HG02588 (cell line): ENCODE results near the gene CORIN.

Experiments used
- ATAC-seq: cut with Tn5 transposase; IDR thresholded peaks from one replicate; pipeline ENCODE4 v1.9.1; 2021; ENCODE audit warnings: mild to moderate bottlenecking, moderate library complexity; ENCODE audit not compliant: unreplicated experiment

CORIN gene, protein sequence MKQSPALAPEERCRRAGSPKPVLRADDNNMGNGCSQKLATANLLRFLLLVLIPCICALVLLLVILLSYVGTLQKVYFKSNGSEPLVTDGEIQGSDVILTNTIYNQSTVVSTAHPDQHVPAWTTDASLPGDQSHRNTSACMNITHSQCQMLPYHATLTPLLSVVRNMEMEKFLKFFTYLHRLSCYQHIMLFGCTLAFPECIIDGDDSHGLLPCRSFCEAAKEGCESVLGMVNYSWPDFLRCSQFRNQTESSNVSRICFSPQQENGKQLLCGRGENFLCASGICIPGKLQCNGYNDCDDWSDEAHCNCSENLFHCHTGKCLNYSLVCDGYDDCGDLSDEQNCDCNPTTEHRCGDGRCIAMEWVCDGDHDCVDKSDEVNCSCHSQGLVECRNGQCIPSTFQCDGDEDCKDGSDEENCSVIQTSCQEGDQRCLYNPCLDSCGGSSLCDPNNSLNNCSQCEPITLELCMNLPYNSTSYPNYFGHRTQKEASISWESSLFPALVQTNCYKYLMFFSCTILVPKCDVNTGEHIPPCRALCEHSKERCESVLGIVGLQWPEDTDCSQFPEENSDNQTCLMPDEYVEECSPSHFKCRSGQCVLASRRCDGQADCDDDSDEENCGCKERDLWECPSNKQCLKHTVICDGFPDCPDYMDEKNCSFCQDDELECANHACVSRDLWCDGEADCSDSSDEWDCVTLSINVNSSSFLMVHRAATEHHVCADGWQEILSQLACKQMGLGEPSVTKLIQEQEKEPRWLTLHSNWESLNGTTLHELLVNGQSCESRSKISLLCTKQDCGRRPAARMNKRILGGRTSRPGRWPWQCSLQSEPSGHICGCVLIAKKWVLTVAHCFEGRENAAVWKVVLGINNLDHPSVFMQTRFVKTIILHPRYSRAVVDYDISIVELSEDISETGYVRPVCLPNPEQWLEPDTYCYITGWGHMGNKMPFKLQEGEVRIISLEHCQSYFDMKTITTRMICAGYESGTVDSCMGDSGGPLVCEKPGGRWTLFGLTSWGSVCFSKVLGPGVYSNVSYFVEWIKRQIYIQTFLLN

DNA sequence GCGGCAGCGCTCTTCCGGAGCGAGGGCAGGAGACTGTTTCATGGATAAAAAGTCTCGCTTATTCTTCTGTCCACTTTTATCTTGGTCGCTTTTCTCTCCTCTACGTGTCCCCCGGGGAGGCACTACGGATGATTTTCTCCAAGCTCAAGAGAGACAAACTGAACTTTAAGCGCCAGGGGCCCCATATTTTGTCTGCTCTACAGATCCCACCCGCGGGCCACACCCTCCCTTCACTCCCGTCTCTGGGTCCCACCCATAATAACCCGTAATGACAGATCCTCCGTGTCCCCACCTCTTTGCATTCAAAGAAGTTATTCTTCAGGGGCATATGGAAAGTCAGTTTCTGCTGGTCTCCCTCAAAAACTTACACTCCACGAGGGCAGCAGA lies at the start of gene CORIN:
TSS of gene CORIN (minus strand) at position 160 of the 387 bp plus-strand sequence. CDS start at position 42, 118 bp downstream.
- ATAC-seq, result no peak

DNA sequence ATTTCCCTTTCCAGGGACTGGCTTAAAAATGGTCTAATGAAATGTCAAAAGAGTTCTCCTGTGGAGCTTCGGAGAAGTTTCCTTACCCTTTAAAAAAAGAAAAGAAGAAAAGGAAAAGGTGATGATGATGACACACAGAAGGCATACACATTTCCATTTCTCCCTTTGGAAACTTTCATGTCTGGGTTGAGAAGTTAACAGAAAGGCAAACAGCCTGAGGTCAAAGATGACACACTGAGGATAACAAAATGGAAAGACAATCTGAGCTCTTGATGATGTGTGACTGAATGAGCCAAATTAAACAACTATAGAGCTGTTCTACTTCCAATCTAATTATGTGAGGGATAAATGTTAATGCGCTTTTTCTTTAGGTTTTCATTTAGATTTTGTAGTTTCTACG lies 44.4 kb upstream of the CORIN start:
- ATAC-seq, result no peak

DNA sequence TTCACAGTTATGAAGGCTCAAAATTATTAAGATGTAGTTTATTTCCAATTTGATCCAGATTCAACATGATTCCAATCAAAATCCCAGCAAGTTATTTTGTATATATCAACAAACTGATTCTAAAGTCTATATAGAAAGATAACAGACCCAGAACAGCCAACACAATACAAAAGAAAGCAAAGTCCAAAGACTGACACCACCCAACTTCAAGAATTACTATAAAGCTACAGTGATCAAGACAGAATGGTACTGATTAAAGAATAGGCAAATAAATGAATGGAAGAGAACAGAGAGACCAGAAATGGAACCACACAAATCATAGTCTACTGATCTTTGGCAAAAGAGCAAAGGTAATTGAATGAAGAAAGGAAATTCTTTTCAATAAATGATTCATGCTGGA lies 41.6 kb upstream of the CORIN start:
- no peak for ATAC-seq

DNA sequence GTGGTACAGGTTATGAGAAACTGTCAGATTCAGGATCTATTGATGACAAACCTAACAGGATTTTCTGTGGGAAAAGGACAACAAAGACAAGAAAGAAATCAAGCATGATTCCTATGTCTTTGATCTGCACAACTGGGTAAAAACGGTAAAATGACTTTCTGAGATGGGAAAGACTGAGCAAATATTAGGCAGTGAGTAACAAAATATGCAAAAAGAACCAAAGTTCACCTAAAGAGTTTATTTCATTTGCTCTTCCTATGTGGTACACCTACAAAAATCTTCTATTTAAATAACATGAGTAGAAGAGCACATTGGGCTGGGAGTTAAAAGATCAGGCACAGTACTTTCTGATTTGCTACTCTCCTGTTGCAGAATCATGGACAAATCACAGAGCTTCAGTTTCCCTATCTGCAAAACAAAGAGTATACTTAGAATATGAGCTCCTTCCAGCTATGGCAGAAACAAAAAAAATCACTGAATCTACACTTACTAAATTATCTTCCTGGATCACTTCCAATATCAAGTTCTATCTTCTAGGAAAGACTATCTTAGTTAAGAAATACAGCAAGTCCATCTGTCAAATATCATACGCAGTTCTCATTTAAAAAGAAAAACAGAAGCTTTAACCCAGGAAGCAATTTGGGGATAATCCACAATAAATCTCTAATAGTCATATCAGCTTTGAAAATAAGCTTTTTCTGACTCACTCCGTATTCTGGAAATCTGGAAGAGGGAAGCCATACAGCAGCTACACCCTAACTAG lies 39.1 kb upstream of the CORIN start:
- no peak for ATAC-seq

DNA sequence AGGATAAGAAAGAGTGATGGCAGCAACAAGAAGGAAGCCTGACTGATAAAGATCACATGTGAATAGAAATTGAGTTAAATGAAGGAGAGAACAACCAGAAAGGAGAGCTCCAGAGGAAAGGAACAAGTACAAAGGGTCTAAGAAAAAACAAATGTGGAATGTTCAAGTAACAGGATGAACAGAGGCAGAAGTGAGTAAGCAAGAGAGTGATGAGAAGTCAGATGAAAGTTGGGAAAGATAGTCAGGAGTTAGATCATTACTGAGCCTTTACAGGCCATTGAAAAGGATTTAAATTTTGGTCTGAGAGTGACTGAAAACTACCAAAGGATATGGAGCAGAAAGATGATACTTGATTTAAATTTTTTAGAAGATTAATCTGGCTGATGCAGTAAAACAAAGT lies 38.4 kb upstream of the CORIN start:
- ATAC-seq, result no peak

DNA sequence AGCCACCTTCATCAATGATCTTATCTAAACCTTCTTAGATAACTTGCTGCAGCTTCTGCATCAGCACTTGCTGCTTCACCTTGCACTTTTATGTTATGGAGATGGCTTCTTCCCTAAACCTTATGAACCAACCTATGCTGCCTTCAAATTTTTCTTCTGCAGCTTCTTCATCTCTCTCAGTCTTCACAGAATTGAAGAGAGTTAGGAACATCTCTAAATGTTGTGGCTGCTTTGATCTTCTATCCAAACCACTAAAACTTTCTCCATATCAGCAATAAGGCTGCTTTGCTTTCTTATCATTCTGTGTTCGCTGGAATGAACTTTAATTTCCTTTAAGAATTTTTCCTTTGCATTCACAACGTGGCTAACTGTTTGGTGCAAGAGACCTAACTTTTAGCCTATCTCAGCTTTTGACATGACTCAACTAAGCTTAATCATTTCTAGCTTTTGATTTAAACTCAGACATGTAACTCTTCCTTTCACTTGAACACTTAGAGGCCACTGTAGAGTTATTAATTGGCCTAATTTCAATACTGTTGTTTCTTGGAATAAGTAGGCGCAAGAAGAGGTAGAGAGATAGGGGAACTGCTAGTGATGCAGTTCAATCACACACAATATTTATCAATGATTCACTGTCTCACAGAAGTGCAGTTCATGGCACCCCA lies 36.1 kb upstream of the CORIN start:
- ATAC-seq, result no peak

DNA sequence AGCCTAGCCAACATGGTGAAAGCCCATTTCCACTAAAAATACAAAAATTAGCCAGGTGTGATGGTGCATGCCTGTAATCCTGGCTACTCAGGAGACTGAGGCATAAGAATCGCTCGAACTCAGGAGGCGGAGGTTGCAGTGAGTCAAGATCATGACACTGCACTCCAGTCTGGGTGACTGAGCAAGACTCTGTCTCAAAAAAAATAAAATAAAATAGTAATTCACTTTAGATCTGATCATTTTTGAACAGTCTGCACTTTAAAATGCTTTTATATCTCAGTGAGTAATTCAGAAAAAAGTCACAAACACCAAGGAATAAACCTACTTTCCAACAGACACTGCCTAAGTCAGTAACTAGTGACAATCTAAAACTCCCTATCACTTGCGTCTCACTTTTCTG lies 25.6 kb upstream of the CORIN start:
- no peak for ATAC-seq

DNA sequence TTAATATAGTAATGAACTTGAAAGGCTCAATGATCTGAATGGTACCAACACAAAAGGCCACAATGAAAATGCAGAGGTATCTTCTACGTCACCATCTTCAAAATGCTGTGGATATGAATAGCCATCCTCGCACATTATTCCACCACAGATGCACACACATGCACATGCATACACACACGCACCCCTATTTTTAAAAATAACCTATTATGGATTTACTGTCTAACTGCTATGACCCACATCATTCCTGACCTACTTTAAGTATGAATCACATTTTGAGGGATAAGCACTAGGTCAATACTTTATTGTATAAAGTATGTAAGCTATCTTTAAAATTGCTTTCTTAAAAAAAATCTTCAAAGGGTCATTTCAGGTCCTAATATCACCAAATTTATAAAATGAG lies 24.4 kb upstream of the CORIN start:
- ATAC-seq, result no peak

DNA sequence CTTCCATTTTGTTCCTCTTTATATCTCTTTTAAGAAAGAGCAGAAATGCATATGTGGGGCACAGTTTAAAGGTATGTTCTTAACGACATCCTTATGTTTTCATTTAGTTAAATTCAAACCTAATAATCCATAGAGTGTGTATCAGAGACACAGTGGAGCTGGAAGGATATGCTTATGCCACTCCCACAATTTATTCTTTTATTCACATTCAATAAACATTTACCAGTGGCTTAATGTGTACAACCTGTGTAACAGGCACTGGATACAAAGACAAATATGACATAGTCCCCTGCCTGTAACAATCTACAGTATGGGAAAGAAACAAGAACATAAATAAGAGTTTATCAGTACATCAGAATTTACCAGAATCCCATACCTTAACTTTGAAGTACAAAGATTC lies 22.4 kb upstream of the CORIN start:
- no peak for ATAC-seq

DNA sequence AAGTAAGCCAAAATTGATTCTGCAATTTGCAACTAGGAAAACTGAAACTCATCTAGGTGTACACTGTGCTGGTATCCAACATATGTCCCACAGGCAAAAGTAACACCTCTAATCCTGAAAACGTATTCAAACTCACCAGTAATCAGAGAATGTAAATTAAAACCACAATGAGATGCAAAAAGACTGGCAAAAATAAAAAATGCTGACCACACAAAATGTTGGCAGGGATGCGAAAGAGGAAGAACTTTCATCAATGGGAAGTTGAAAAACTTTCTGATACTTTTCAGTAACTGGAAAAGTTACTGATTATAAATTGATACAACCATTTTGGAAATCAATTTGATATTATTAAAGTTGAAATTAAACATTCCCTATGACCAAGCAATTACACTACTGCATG lies 20.1 kb upstream of the CORIN start:
- ATAC-seq, result no peak

DNA sequence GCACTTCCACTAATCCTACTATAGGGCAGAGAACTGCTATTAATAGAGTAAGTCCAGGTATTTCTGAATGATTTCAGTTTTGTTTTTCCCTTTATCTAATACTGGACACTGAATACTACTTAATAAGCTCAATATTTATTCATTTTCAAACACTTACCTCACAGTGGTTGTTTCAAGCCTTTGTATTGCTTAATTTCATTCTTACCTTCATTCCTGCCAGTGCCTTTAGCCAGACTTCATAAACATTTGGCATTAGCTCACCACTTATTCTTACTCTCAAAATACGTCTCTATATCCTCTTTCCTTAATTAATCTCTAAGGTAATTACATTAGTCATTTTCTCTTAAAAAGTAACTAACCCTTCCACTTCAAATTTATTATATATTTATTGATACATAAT lies 18.8 kb upstream of the CORIN start:
- ATAC-seq, result no peak

DNA sequence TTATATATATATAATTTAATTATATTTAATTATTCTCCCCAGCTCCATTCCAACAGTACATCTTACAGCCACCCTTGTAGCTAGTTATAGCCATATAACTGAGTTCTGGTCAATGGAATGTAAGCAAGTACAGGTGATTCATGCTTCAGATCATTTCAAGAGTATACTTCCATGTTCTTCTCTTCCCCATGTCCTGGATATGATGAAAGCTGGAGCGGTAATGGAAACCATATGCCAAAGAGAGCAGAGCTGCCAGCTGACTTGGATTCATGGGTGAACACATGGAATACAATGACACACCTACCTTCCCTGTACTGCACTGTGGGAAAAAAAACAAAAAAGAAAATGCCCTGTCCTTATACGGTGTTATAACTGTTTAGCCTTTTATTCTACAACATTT lies 17.5 kb upstream of the CORIN start:
- no peak for ATAC-seq

DNA sequence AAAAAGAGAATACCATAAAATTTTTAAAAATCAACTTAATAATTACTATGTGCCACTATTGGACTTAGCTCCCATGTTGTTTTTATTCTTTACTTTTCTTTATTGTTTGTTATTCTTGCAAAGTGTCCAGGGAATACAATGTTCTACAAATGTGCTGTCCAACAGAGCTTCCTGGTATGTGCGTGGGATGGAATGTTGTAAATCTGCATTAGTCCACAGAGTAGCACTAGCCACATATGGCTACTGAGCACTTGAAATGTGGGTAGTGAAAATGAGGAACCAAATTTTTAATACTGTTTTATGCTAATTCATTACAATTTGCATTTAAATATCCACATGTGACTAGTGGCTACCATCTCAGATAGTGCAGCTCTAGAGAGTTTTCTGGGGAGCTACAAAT lies 14.3 kb upstream of the CORIN start:
- ATAC-seq, result no peak

DNA sequence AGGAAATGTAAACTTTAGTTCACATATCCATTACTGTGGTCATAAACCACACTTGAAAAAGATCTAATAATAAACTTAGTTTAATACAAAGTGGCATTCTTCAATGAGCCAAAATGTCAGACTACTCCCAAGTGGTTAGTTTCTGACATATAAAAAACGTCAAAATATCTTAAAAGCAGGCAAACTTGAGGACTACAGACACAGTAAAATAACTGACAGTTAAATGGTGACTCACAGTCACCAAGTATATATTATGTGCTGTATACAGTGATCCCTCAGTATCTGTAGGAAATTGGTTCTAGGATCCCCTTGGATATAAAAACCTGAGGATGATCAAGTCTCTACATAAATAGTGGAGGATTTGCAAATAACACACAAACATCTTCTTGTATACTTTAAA lies 11.6 kb upstream of the CORIN start:
- no peak for ATAC-seq

DNA sequence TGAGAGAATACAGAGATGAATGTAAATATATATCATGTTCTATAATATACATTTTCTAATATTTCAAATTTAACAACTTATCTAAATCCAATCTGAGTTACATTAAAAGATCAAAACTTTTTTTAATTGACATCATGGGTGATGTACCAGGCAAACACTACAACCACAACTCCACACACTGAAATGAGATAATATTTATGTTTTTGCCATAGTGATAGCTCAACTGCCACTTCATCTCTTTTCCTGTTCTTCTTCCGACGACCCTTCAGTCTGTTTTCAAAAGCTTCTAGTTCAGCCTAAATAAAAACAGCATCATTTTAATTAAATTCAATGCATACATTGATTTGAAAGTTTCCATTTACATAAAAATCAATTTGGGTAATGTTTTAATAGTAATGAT lies 10.2 kb upstream of the CORIN start:
- no peak for ATAC-seq

DNA sequence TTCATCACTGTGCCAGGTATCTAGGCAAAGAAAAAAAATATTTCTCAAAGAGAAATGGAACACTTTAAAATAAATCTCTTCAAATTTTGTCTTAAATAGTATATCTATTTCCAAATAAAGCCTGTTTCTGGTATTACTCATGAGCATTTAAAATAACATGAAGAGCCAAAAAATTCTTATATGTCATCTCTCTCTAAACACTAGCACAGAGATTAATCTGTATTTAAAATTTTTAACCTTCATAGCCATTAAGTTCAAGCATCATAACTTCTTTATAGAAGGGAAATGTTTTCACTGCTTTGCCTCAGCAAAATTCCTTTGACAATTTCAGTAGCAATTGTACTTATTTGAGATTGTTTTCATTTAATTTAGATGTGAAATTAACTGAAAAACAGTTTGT lies 5.1 kb upstream of the CORIN start:
- ATAC-seq, result no peak

DNA sequence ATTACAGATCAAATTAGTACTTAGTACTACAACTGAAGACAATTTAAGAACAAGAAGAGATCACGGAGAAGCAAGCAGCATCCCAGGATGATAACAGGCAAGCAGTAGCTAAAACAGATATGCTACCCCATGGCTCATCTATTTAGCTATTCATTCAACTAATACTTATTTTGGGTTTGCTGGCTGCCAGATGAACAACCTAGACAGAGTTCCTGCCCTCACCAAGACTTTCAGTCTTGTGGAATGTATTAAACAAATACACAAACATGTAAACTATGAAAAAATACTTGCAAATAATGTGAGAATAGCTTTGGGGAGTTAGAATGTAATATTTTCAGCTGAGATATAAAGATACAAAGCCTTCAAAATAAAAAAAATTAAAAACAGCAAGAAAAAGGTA lies 2.4 kb upstream of the CORIN start:
- no peak for ATAC-seq

DNA sequence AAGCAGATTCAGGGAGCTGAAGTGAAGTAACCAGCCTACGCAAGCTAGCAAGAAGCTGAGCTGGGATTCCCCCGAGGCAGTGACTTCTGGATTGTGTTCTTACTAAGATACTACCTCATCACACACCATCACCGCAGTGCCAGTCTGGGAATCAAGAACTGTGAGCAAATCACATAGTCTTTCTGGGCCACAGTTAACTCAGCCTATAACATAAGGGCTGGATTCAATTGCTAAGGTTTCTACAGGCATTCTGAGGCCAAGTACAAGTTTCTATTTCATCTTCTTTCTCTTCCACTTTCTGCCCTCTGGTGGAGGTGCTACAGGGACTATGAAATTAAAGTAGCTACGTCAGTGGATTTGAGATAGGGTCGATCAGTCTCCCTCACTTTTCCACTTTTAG lies 1.4 kb upstream of the CORIN start:
- peak; percentile 57 for ATAC-seq

DNA sequence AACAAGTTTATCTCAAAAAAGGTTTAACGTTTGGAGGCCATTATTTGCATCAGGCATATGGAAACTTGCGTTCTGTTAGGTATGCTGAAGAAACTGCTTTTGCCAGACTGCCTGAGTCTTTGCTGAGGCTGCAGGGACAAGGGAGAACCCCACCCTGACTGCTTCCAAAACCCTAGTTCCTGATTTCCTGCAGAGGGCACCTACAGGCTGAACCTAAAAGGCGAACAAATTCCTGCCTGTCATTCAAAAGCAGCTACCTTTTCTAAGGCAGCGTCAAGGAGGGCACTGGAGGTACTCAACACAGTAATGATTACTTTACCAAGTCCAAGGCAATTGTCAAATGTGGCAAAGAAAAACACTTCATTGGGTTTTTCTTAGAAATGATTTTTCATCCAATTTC lies 578 bp upstream of the CORIN start:
- ATAC-seq, result no peak

DNA sequence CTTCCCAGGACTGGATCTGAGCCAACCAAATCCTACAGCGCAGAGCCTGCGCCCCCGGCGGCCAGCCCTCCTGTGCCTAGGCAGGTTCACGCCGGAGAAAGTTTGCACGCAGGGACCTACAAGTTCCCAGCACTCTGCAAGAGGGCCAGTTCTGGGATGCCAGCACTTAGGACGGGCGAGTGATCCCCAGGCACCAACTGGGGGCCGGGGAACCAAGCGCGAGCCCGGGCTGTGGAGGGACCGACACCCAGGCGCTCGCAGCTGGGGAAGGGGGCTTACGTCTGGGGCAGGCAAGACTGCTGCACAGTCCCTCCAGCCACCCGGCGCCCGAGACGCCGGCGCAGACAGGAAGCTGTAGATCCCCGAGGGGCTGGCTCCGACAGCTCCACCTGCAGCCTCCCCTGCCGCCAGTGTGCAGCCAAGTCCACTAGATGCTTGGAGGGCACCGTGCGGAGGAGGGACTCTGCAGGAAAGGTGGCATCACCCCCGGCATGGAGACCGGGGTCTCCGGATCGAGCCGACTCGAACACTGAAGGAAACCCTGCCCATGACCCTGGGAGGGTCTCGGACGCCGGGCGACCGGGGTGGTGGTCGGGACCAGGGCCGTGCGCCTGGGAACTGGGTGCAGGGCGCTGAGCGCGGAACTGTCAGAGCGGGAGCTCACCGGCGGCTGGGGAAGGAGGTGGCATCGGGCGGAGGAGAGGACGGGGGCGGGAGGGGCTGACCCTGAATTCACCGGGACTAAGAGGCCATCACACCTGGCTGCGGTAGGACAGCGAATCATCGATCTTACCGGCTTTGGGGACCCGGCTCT lies 566 bp downstream of the CORIN start:
- peak; percentile 48 for ATAC-seq
